Endothelial cell of umbilical vein (primary cell): Measurements from ENCODE around the gene FBLN7. TPM values are rescaled to one million over a fixed set of nuclear protein-coding genes. Genes with fewer than 3 reads are reported as not detected.

ENCODE experiments used
- BruUV-seq: library from RNA; stranded (reverse); fragments of 400-500 nt; replicated peaks from 2 replicates; lab custom pipeline; 2021; lab: Mats Ljungman, UMichigan
- CTCF ChIA-PET: fragments of 300-600, 350-600 bp; sonication (Branson Sonifier 250); formaldehyde crosslinking; loops from one replicate; lab custom pipeline; 2021; ENCODE audit warnings: antibody characterized with exemption, inconsistent platforms; lab: Charles Lee
- POLR2A ChIA-PET: fragments of 300-600, 350-600 bp; sonication (Branson Sonifier 250); formaldehyde crosslinking; loops from one replicate; lab custom pipeline; 2021; ENCODE audit warnings: antibody characterized with exemption, inconsistent platforms; lab: Charles Lee
- DNase-seq: peaks from one replicate; pipeline ENCODE4 v3.0.0-alpha.2; 2011; ENCODE audit warnings: low read depth, low spot score
- FAIRE-seq: peaks from 2 replicates; lab custom pipeline; 2011; peaks lifted over from hg19 to GRCh38; lab: Jason Lieb, UNC
- H2AFZ ChIP-seq: 2 replicates; pipeline ENCODE4 v1.6.0; 2012; ENCODE audit warnings: low read depth, low read length, control low read depth, inconsistent platforms
- H3K27ac ChIP-seq: 2 replicates; pipeline ENCODE4 v1.5.1; 2011; ENCODE audit warnings: low read depth, mild to moderate bottlenecking, control low read depth, low read length, moderate library complexity; ENCODE audit not compliant: insufficient read depth
- H3K27me3 ChIP-seq, 2 experiments: 2 replicates each; pipeline versions ENCODE4 v1.6.0 to v1.6.1; 2011; ENCODE audit warnings: low read length in 2 of 2, mixed read lengths in 1 of 2; ENCODE audit not compliant: control insufficient read depth in 2 of 2, insufficient read depth in 2 of 2
- H3K36me3 ChIP-seq, 2 experiments: 2 replicates in 1 of 2; 3 replicates in 1 of 2; pipeline ENCODE4 v1.5.1; 2011; ENCODE audit warnings: low read length in 2 of 2, mild to moderate bottlenecking in 1 of 2, moderate library complexity in 1 of 2; ENCODE audit not compliant: control insufficient read depth in 2 of 2, insufficient read depth in 2 of 2; ENCODE audit errors: extremely low read depth in 1 of 2
- H3K4me1 ChIP-seq: 3 replicates; pipeline ENCODE4 v1.5.1; 2011; ENCODE audit warnings: mild to moderate bottlenecking, low read length; ENCODE audit not compliant: control insufficient read depth, insufficient read depth; ENCODE audit errors: extremely low read depth
- H3K4me2 ChIP-seq: 2 replicates; pipeline ENCODE4 v1.6.1; 2011; ENCODE audit warnings: low read length, control low read depth, mixed read lengths; ENCODE audit not compliant: insufficient read depth
- H3K4me3 ChIP-seq, 3 experiments: fragments of 200-600 bp in 1 of 3; sonication (generic), shearing (Covaris generic) in 1 of 3; replicated peaks in 1 of 3; 2 replicates each; pipeline ENCODE4 v1.5.1; 2011 to 2016; ENCODE audit warnings: control low read depth in 3 of 3, low read length in 3 of 3, mild to moderate bottlenecking in 2 of 3, inconsistent platforms in 1 of 3, low read depth in 1 of 3, moderate library complexity in 1 of 3; ENCODE audit not compliant: insufficient read depth in 1 of 3
- H3K79me2 ChIP-seq: 2 replicates; pipeline ENCODE4 v1.6.0; 2012; ENCODE audit warnings: low read length, inconsistent platforms; ENCODE audit not compliant: control insufficient read depth, insufficient read depth
- H3K9ac ChIP-seq: replicated peaks from 2 replicates; pipeline ENCODE3; 2011; ENCODE audit warnings: low read length, control low read depth; ENCODE audit not compliant: insufficient read depth; ENCODE audit errors: extremely low read depth
- H3K9me1 ChIP-seq: replicated peaks from 3 replicates; pipeline ENCODE4 v1.6.0; 2011; ENCODE audit warnings: mild to moderate bottlenecking, low read length; ENCODE audit not compliant: control insufficient read depth, insufficient read depth; ENCODE audit errors: extremely low read depth
- H3K9me3 ChIP-seq: replicated peaks from 2 replicates; pipeline ENCODE4 v1.5.1; 2012; ENCODE audit warnings: low read length, inconsistent platforms; ENCODE audit not compliant: control insufficient read depth, insufficient read depth
- H4K20me1 ChIP-seq: replicated peaks from 2 replicates; pipeline ENCODE3; 2011; ENCODE audit warnings: mild to moderate bottlenecking, low read length; ENCODE audit not compliant: control insufficient read depth, insufficient read depth; ENCODE audit errors: extremely low read depth
- EZH2 ChIP-seq: IDR thresholded peaks from 2 replicates; pipeline ENCODE4 v1.6.1; 2012; ENCODE audit warnings: borderline replicate concordance, low read depth, mild to moderate bottlenecking, moderate library complexity, low read length, inconsistent platforms; ENCODE audit not compliant: severe bottlenecking
- FOS ChIP-seq: IDR thresholded peaks from 2 replicates; pipeline ENCODE4 v1.6.1; 2011; ENCODE audit warnings: mild to moderate bottlenecking, low read length, moderate library complexity, borderline replicate concordance; ENCODE audit not compliant: insufficient read depth
- GATA2 ChIP-seq: IDR thresholded peaks from 2 replicates; pipeline ENCODE4 v1.7.0; 2011; ENCODE audit warnings: low read depth, mild to moderate bottlenecking, moderate library complexity, mixed read lengths, low read length; ENCODE audit not compliant: insufficient read length, insufficient read depth
- JUN ChIP-seq: IDR thresholded peaks from 2 replicates; pipeline ENCODE4 v1.6.1; 2011; ENCODE audit warnings: borderline replicate concordance, low read depth; ENCODE audit not compliant: insufficient read length, insufficient read depth
- MYC ChIP-seq: IDR thresholded peaks from one replicate; pipeline ENCODE4 v1.6.1; 2011; ENCODE audit warnings: mild to moderate bottlenecking, low read depth, low read length
- POLR2A ChIP-seq: IDR thresholded peaks from 2 replicates; pipeline ENCODE4 v1.6.1; 2012; ENCODE audit warnings: low read depth, mild to moderate bottlenecking, control low read depth, low read length
- POLR2AphosphoS5 ChIP-seq: IDR thresholded peaks from 2 replicates; pipeline ENCODE4 v1.6.1; 2012; ENCODE audit warnings: low read depth, mild to moderate bottlenecking, control low read depth, low read length, moderate library complexity; ENCODE audit not compliant: insufficient read depth
- dilution Hi-C: fragments of 300-500 bp; cut with MboI; formaldehyde crosslinking; loops from one replicate; pipeline ENCODE4 v1.15.0; 2019; ENCODE audit warnings: low sequenced_read_pairs; ENCODE audit not compliant: extremely low pct_ligation_motif_present
- intact Hi-C: fragments of 100-400 bp; cut with micrococcal nuclease; formaldehyde crosslinking; loops from one replicate; pipeline ENCODE4 v1.10.0; 2022
- polyA plus RNA-seq, 4 experiments: library from polyadenylated mRNA; depleted of rRNA in 3 of 4; stranded (reverse) in 3 of 4; unstranded in 1 of 4; fragments of >200 nt; gene quantifications; 2 replicates each; pipeline versions ENCODE4 v1.2.1 to v1.2.3, GENCODE V29; 2011 to 2012; ENCODE audit warnings: missing spikeins in 1 of 4
- total RNA-seq: library from RNA; stranded (reverse); gene quantifications from 2 replicates; pipeline ENCODE4 v1.2.3, GENCODE V29; 2021
- TF ChIP-seq, protein P1 (sequence below), 2 donors: IDR thresholded peaks; 1 replicate in 1 of 2; 2 replicates in 1 of 2; pipeline ENCODE4 v1.5.1; 2011; ENCODE audit warnings: low read length in 2 of 2, mild to moderate bottlenecking in 2 of 2, moderate library complexity in 2 of 2, control low read depth in 1 of 2, inconsistent platforms in 1 of 2, low read depth in 1 of 2; ENCODE audit not compliant: insufficient read depth in 1 of 2; ENCODE audit errors: extremely low read depth in 1 of 2
- TF ChIP-seq, protein P2 (sequence below): IDR thresholded peaks from 2 replicates; pipeline ENCODE4 v1.6.1; 2011; ENCODE audit not compliant: insufficient read depth, insufficient read length

Gene FBLN7
- total and polyA plus RNA-seq, 2 donors (not counting 3 experiments of a cell fraction or from before 2014, with no cell fraction given) = 3.1 to 3.3 TPM

DNA sequence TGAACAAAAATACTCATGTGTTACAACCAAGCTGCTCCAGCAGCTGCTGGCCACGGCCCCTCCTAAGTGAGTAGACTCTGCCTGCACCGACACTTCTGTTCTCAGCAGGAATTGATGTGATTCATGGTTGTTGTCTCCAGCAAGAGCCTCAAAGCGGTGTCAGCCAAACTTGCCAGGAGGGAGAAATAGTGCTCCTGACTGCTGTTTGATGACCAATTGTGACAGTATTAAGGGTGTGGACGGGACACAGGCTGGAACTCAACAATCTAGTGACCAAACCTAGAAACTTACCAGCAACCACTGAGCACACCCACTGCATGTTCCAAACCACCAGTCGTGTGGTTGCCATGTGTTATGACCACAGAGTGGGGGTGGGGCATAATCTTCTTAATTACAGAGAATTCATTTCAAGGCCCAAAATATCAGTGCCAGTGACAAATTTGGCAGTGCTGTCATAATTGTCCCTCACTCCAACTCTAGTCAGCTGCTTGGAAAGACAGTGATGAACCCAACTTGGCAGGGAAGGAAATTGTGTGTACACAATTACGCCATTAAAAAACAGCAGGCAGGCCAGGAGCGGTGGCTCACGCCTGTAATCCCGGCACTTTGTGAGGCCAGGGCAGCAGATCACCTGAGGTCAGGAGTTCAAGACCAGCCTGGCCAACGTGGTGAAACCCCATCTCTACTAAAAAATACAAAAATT lies 30.4 kb downstream of the FBLN7 start:
- no peak for FAIRE-seq
- no peak for DNase-seq
- ChIA-PET CTCF (no interaction called here), POLR2A (no interaction called here)
- intact Hi-C loops = no loop called here
- BruUV-seq = no TSS peak
- no peaks in the 10 kb centered on the region for H4K20me1 ChIP-seq
- H3K27me3 ChIP-seq = peaks cover 0 to 2% of the 10 kb centered on the region in 2 experiments
- TF ChIP-seq GATA2 (no peak), POLR2AphosphoS5 (no peak), JUN (no peak), POLR2A (no peak), EZH2 (no peak), FOS (no peak), MYC (no peak)
- TF ChIP-seq, protein P1, sequence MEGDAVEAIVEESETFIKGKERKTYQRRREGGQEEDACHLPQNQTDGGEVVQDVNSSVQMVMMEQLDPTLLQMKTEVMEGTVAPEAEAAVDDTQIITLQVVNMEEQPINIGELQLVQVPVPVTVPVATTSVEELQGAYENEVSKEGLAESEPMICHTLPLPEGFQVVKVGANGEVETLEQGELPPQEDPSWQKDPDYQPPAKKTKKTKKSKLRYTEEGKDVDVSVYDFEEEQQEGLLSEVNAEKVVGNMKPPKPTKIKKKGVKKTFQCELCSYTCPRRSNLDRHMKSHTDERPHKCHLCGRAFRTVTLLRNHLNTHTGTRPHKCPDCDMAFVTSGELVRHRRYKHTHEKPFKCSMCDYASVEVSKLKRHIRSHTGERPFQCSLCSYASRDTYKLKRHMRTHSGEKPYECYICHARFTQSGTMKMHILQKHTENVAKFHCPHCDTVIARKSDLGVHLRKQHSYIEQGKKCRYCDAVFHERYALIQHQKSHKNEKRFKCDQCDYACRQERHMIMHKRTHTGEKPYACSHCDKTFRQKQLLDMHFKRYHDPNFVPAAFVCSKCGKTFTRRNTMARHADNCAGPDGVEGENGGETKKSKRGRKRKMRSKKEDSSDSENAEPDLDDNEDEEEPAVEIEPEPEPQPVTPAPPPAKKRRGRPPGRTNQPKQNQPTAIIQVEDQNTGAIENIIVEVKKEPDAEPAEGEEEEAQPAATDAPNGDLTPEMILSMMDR (IDR thresholded peaks at IDR 0.05; ENCODE audit: extremely low read depth in 1 of 2, insufficient read depth in 1 of 2, low read depth in 1 of 2, low read length in 2 of 2) = no peak
- TF ChIP-seq, protein P2, sequence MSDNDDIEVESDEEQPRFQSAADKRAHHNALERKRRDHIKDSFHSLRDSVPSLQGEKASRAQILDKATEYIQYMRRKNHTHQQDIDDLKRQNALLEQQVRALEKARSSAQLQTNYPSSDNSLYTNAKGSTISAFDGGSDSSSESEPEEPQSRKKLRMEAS = no peak
- no peaks in the 10 kb centered on the region for H3K9me1 ChIP-seq
- H3K36me3 ChIP-seq = no peaks in the 10 kb centered on the region
- no peak overlapping the region for H3K27ac ChIP-seq
- no peaks in the 10 kb centered on the region for H3K9me3 ChIP-seq
- H3K79me2 ChIP-seq = no peaks in the 10 kb centered on the region
- no peak overlapping the region for H3K4me2 ChIP-seq
- no peak overlapping the region for H3K9ac ChIP-seq
- H3K4me1 ChIP-seq = peaks cover 7% of the 10 kb centered on the region
- H3K4me3 ChIP-seq = no peak overlapping the region
- no peak overlapping the region for H2AFZ ChIP-seq
- dilution Hi-C loops = no loop called here
